Fibroblast of the aortic adventitia (primary cell): ENCODE measurements around the gene TBX4. TPM values are rescaled to one million over a fixed set of nuclear protein-coding genes. Genes with fewer than 3 reads are reported as not detected.
A peak's percentile ranks its signal among the peaks of the same experiment; 100 is the strongest.

Source experiments
- DNase-seq: peaks from one replicate; pipeline ENCODE4 v3.0.0-alpha.2; 2010; ENCODE audit warnings: low read depth
- H3K4me3 ChIP-seq: 2 replicates; pipeline ENCODE4 v1.5.1; 2011; ENCODE audit warnings: low read depth, mild to moderate bottlenecking, control low read depth, low read length, moderate library complexity
- CTCF ChIP-seq: IDR thresholded peaks from 2 replicates; pipeline ENCODE4 v1.5.1; 2011; ENCODE audit warnings: mild to moderate bottlenecking, low read length, control low read depth, inconsistent platforms; ENCODE audit not compliant: insufficient read depth
- total RNA-seq: library from RNA; depleted of rRNA; stranded (reverse); fragments of >200 nt; gene quantifications from 2 replicates; pipeline ENCODE4 v1.2.3, GENCODE V29; 2012; ENCODE audit warnings: low replicate concordance

The TBX4 gene
- total RNA-seq, 1 donor: not detected

DNA sequence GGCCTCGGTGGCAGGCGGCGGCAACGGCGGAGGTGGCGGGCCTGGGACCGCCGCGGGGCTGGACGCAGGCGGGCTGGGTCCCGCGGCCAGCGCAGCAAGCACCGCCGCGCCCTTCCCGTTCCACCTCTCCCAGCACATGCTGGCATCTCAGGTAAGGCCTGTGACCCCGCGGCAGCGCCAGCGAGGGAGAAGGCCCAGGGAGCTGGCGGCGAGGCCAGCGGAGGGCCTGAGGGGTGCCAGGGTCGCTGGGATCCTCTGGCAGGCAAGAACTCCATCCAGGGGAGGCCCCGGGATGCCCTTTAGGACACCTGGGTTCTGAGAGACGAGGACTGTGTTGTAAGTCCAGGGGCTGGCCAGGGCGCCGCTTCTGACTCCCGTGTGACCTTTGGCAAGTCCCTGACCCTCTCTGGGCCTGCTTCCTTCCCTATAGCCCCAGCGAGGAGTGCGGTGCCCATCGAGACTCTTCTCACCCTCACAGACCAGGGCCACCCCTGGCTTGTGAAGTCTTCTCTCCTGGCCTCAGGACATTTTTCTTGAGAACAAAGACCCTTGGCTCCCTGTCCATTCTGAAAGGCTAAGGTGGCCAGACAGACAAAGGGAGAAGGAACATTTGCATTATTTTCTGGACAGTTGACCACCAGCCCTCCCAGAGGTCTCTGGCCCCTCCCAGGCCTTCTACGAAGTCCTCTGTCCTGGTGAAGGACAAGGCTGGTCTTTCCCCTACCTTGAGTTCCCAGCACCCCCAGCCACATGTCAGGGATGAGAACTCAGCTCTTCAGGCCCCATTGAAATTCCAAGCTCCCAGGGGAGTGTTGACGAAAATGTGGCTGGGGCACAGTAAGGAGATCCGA, 46.3 kb upstream of the TBX4 start:
- no peak for TF ChIP-seq CTCF
- H3K4me3 ChIP-seq: no peak overlapping the region
- DNase-seq: no peak

- H3K4me3 ChIP-seq: no peak overlapping the region
- no peak for DNase-seq
- TF ChIP-seq CTCF: no peak
Observed at GRCh38 chr17:61406537-61406845, 45.7 kb upstream of the TBX4 start.

GRCh38 chr17:61406971-61407911, 45.0 kb upstream of the TBX4 start:
- no peak overlapping the region for H3K4me3 ChIP-seq
- no peak for TF ChIP-seq CTCF
- DNase-seq: no peak

DNA sequence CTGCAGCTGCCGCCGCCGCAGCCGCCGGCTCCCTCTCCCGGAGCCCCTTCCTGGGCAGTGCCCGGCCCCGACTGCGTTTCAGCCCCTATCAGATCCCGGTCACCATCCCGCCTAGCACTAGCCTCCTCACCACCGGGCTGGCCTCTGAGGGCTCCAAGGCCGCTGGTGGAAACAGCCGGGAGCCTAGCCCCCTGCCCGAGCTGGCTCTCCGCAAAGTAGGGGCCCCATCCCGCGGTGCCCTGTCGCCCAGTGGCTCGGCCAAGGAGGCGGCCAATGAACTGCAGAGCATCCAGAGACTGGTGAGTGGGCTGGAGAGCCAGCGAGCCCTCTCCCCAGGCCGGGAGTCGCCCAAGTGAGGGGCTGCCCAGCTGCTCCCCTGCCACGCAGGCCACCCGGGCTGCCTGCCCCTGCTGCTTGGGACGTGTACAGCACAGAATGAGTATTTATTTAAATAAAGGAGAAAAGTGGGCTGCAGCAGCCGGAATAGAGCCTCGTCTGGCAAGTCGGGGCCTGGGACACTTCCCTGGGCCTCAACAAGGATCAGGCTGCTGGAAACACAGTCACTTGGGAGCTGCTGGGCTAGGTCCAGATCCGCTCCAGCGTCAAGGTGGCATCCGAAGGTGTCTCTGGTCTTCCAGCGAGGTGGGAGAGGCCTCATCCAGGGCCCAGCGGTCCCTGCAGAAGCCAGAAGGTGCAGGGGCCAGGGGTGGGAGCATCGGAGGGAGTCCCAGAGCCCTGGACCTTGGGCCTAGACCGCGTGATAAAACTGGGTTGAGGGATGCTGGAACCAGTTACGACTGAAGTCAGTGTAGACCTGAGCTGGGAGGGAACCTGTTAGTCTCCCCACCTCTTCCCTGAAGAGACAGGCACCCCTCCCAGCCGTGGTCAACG, 43.8 kb upstream of the TBX4 start:
- TF ChIP-seq CTCF: no peak
- H3K4me3 ChIP-seq: no peak overlapping the region
- DNase-seq: no peak

DNA sequence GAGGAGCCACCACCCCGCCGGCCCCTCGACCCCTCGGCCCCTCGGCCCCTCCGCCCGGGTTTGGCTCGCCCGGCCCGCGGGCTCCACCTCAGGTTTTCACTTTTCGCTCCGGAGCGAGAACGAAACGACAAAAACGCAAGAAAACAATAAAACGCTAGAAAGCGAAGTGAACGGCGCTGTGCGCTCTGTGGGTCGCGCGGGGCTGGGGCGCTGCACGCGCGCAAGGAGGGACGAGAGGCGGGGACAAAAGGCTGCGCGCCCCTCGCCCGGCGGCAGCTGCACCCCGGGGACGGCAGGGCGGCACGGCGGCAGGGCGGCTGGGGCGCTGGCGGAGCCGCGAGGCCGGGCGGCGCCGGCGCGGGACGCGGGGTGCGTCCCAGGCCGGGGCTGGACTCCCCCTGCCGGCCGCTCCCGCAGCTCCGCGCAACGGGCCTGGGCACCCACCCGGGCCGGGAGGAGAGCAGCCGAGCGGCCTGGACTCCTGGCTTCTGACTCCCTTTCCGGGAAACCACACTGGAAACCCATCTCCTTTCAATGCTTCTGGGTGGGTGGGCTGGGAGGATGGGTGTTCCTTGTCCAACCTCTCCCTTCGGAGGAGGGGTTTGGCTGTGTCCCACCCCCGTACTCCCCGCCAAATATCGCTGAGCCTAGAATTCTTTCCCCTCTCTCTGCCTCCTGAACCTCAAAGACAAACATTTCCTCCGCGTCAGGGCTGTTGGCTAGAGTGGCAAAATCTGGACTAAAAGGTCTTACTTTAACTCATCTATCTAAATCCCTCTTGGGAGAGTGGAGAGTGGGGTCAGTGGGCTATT, 42.7 kb upstream of the TBX4 start:
- TF ChIP-seq CTCF: peak; percentile 55
- peak overlapping the region; percentile 67 for H3K4me3 ChIP-seq
- peak; percentile 73 for DNase-seq
